ENCODE measurements around the gene PRDM5. TPM values are rescaled to one million over a fixed set of nuclear protein-coding genes. Genes with fewer than 3 reads are reported as not detected.

Gene PRDM5
- total and polyA plus RNA-seq, 9 of the 15 experiments (the other 6 are each of a cell fraction or from before 2014, with no cell fraction given), result not detected

- Histone ChIP-seq H3K9ac (ENCODE audit: insufficient read depth in 1 of 2, low read depth in 2 of 2, low read length in 2 of 2) (no peak overlapping the region), H3K9me1 (ENCODE audit: control insufficient read depth, insufficient read depth, low read length) (no peaks in the 10 kb centered on the region), H3K4me3 (no peak overlapping the region), H3K36me3 (ENCODE audit: control insufficient read depth, insufficient read depth, low read length) (no peaks in the 10 kb centered on the region), H3K4me2 (ENCODE audit: insufficient read depth, low read length) (no peak overlapping the region), H2AFZ (ENCODE audit: low read depth, low read length) (no peak overlapping the region), H3K4me1 (replicated peaks in 1 of 2; ENCODE audit: control insufficient read depth in 2 of 2, insufficient read depth in 2 of 2, low read length in 2 of 2) (no peaks in the 10 kb centered on the region), H3K27ac (ENCODE audit: extremely low read depth, low read depth, low read length) (no peak overlapping the region), H3K27me3 (ENCODE audit: control insufficient read depth in 2 of 2, insufficient read depth in 2 of 2, low read length in 2 of 2) (no peaks in the 10 kb centered on the region), H3K9me3 (replicated peaks; ENCODE audit: control insufficient read depth, insufficient read depth, low read depth, low read length) (no peaks in the 10 kb centered on the region; the same call in 1 of the 2 replicates), H3K79me2 (ENCODE audit: control insufficient read depth, insufficient read depth, low read length) (no peaks in the 10 kb centered on the region), H4K20me1 (replicated peaks; ENCODE audit: control insufficient read depth, insufficient read depth, low read length) (no peaks in the 10 kb centered on the region)
- ChIA-PET CTCF (ENCODE audit: low intra/inter-chr PET ratio) (no interaction called here), POLR2A (no interaction called here)
- DNase-seq (ENCODE audit: extremely low read depth in 1 of 4, low spot score in 3 of 4) (no peak), FAIRE-seq (no peak), ATAC-seq (no peak)
- in situ Hi-C loops (cut with MboI) (no loop called here), intact Hi-C loops (cut with micrococcal nuclease) (no loop called here)
- TF ChIP-seq WHSC1 (IDR thresholded peaks at IDR 0.05; ENCODE audit: low read length) (no peak), ZBTB1 (CRISPR knock-in tag; IDR thresholded peaks at IDR 0.05; ENCODE audit: borderline replicate concordance, low read depth) (no peak), FOXA1 (IDR thresholded peaks at IDR 0.05; ENCODE audit: borderline replicate concordance) (no peak), NKRF (IDR thresholded peaks at IDR 0.05; ENCODE audit: borderline replicate concordance) (no peak), RBBP5 (IDR thresholded peaks at IDR 0.05; ENCODE audit: borderline replicate concordance, insufficient read depth, low read length, poor library complexity, severe bottlenecking) (no peak)
- TF ChIP-seq, protein P1, sequence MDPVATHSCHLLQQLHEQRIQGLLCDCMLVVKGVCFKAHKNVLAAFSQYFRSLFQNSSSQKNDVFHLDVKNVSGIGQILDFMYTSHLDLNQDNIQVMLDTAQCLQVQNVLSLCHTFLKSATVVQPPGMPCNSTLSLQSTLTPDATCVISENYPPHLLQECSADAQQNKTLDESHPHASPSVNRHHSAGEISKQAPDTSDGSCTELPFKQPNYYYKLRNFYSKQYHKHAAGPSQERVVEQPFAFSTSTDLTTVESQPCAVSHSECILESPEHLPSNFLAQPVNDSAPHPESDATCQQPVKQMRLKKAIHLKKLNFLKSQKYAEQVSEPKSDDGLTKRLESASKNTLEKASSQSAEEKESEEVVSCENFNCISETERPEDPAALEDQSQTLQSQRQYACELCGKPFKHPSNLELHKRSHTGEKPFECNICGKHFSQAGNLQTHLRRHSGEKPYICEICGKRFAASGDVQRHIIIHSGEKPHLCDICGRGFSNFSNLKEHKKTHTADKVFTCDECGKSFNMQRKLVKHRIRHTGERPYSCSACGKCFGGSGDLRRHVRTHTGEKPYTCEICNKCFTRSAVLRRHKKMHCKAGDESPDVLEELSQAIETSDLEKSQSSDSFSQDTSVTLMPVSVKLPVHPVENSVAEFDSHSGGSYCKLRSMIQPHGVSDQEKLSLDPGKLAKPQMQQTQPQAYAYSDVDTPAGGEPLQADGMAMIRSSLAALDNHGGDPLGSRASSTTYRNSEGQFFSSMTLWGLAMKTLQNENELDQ (CRISPR knock-in tag; IDR thresholded peaks at IDR 0.05; ENCODE audit: borderline replicate concordance), result no peak
- no TSS peak for BruUV-seq (replicated peaks)
- WGBS (ENCODE audit: insufficient coverage, low coverage, missing lambda C conversion rate), result 0% methylated on average over 3 of the region's 3 CpGs
Observed at GRCh38 chr4:120798570-120798969, 124.0 kb downstream of the PRDM5 start.
